Testis (tissue), 3 donors: ENCODE measurements around the gene PTRH1. TPM values are rescaled to one million over a fixed set of nuclear protein-coding genes. Genes with fewer than 3 reads are reported as not detected.

ENCODE experiments used
- DNase-seq: peaks from one replicate; pipeline ENCODE4 v3.0.0-alpha.2; 2019
- H3K27ac ChIP-seq, 2 donors: fragments of 200-600 bp; sonication (generic); one replicate each; pipeline ENCODE4 v1.5.1; 2019
- H3K27me3 ChIP-seq: fragments of 200-600 bp; sonication (generic); one replicate; pipeline ENCODE4 v1.5.1; 2019
- H3K36me3 ChIP-seq: fragments of 200-600 bp; sonication (generic); one replicate; pipeline ENCODE4 v1.5.1; 2017; ENCODE audit warnings: low read depth; ENCODE audit errors: missing control alignments
- H3K4me1 ChIP-seq: fragments of 200-600 bp; sonication (generic); one replicate; pipeline ENCODE4 v1.5.1; 2019
- H3K4me3 ChIP-seq, 2 donors: fragments of 200-600 bp; sonication (generic); one replicate each; pipeline ENCODE4 v1.5.1; 2017 to 2019
- H3K9me3 ChIP-seq: fragments of 200-600 bp; sonication (generic); one replicate; pipeline ENCODE4 v1.5.1; 2017
- POLR2A ChIP-seq: fragments of 450-650 bp; IDR thresholded peaks from one replicate; pipeline ENCODE4 v1.6.1; 2017; ENCODE audit warnings: antibody characterized with exemption, mild to moderate bottlenecking, moderate library complexity
- WGBS, 2 donors: methylation state at CpG; one replicate each; pipeline ENCODE4 v1.1.5; 2018; 5-methylcytosine and 5-hydroxymethylcytosine counted together
- intact Hi-C: fragments of 100-400 bp; cut with DNase I; formaldehyde crosslinking; loops from one replicate; pipeline ENCODE4 v1.15.1; 2023; ENCODE audit warnings: low total_unique reads
- polyA plus RNA-seq: library from polyadenylated mRNA; stranded (reverse); fragments of 350-450 nt; fragmentation: Illumina TruSeq; extraction: RNeasy Lipid Tissue Mini Kit (QIAGEN cat#74804); gene quantifications from one replicate; pipeline ENCODE4 v1.2.3, GENCODE V29; 2014; ENCODE audit warnings: low read depth, low replicate concordance; ENCODE audit not compliant: insufficient read depth
- total RNA-seq, 2 donors: library from RNA; depleted of rRNA; stranded (reverse); fragments of >200 nt; gene quantifications; one replicate each; pipeline ENCODE4 v1.2.3, GENCODE V29; 2016
- TF ChIP-seq, protein P1 (sequence below), 3 experiments: fragments of 450-650 bp in 2 of 3; fragments of 200-600 bp in 1 of 3; sonication (generic) in 1 of 3; IDR thresholded peaks; one replicate each; pipeline ENCODE4 v1.5.1; 2016 to 2019; ENCODE audit warnings: antibody characterized with exemption in 3 of 3, mild to moderate bottlenecking in 2 of 3, moderate library complexity in 1 of 3

The PTRH1 gene
- total and polyA plus RNA-seq, 3 donors from 2014 or later, result 18.2 to 24.5 (median 19.0) TPM

DNA sequence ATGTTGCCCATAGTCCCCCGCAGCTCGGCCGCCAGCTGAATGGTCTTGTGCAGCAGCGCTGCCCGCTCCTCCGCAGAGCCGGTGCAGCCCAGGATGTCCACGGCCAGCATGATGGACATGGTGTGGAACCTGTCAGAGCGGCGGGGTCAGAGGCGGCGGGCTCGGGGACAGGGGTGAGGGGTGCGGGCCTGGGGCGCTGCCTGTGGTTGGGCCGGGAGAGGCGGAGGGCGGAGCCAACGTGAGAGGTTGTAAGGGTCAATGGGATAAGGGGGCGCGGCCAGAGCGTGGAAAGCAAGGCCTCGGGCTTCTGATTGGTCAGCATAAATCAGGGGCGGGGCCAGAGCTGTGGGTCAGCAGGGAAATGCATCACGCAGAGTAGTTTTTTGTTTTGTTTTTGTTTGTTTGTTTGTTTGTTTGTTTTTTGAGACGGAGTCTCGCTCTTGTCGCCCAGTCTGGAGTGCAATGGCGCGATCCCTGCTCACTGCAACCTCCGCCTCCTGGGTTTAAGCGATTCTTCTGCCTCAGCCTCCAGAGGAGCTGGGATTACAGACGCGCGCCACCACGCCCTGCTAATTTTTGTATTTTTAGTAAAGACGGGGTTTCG, 26.5 kb upstream of the PTRH1 start:
- DNase-seq, result peak; percentile 94
- peak overlapping the region; percentile 31 to 56 for H3K4me3 ChIP-seq

DNA sequence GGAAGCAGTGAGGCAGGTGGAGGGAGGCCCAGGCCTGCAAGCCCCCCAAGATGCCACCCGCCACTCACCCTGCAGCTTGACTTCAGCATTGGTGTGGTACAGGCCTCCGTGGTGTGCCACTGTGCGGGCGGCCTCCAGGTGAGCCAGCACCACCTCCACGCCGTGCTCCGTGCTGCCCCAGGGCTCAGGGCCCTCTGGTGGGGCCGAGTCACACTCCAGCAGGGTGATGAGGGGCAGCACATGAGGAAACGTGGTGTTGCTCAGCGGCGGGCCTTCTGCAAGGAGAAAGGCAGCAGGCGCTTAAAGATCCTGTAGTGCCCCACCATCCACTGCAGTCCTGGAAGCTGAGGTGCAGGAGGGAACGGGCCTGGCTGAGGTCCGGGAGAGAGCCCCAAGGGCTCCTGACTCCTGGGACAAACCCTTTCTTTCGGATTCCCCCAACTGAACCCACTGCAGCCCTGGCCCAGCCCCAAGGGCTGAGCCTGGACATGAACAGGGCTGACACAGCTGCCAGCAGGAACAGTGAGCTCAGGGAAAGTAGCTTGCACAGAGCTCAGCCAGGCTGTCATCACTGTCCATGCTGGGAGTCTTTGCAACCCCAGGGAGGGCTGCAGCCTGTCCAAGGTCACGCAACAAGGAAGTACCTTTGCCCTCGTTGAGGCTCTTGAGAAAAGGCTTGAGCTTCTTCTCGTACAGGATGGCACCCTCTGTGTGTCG, 24.3 kb upstream of the PTRH1 start:
- Histone ChIP-seq H3K4me1 (peaks cover 13% of the 10 kb centered on the region), H3K27ac (peak overlapping the region in 1 of 2 donors; percentile 61), H3K9me3 (no peaks in the 10 kb centered on the region), H3K27me3 (no peaks in the 10 kb centered on the region), H3K4me3 (no peak overlapping the region), H3K36me3 (no peaks in the 10 kb centered on the region)
- peak; percentile 36 for DNase-seq
- no peak for TF ChIP-seq POLR2A
- TF ChIP-seq, protein P1, sequence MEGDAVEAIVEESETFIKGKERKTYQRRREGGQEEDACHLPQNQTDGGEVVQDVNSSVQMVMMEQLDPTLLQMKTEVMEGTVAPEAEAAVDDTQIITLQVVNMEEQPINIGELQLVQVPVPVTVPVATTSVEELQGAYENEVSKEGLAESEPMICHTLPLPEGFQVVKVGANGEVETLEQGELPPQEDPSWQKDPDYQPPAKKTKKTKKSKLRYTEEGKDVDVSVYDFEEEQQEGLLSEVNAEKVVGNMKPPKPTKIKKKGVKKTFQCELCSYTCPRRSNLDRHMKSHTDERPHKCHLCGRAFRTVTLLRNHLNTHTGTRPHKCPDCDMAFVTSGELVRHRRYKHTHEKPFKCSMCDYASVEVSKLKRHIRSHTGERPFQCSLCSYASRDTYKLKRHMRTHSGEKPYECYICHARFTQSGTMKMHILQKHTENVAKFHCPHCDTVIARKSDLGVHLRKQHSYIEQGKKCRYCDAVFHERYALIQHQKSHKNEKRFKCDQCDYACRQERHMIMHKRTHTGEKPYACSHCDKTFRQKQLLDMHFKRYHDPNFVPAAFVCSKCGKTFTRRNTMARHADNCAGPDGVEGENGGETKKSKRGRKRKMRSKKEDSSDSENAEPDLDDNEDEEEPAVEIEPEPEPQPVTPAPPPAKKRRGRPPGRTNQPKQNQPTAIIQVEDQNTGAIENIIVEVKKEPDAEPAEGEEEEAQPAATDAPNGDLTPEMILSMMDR (IDR thresholded peaks at IDR 0.05), result no peak
- intact Hi-C loops, result loop anchor here (5.0 to 10.0 kb wide), 3 partner anchors 43 to 178 kb away; partner anchors contain the start of genes AK1 and ST6GALNAC4
- 68 to 76% methylated on average over 8 to 19 of the region's 19 CpGs for WGBS, 2 donors

More for the DNA sequence above, 26.5 kb upstream of the PTRH1 start:
- H3K27ac ChIP-seq, result no peak overlapping the region
- peaks cover 13% of the 10 kb centered on the region for H3K4me1 ChIP-seq
- 31 to 50% methylated on average over 25 to 38 of the region's 38 CpGs for WGBS, 2 donors
- no peaks in the 10 kb centered on the region for H3K9me3 ChIP-seq
- no peaks in the 10 kb centered on the region for H3K36me3 ChIP-seq
- no peak for TF ChIP-seq POLR2A
- TF ChIP-seq, protein P1 (IDR thresholded peaks at IDR 0.05), result no peak
- intact Hi-C loops, result no loop called here
- no peaks in the 10 kb centered on the region for H3K27me3 ChIP-seq

DNA sequence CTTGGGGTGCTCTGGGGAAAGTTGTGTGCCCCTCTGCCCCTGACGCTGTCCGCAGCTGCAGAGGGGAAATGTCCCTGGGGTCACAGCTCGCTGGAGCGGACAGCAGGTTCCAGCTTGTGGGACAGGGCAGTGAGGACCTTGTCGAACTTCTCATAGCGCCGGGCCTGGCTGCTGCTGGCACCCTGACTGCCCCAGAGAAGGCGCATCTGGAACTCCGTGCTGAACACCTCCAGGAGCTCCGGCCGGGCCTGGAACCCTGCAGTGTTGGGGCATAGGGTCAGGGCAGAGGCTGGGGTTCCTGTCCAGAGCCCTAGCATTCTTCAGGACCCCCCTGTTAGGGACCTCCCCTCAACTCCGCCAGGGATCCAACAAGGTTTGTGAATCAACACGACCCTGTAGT, 23.2 kb upstream of the PTRH1 start:
- Histone ChIP-seq H3K27me3 (no peaks in the 10 kb centered on the region), H3K36me3 (no peaks in the 10 kb centered on the region), H3K4me3 (no peak overlapping the region), H3K4me1 (peaks cover 21% of the 10 kb centered on the region), H3K9me3 (no peaks in the 10 kb centered on the region), H3K27ac (no peak overlapping the region)
- TF ChIP-seq, protein P1 (IDR thresholded peaks at IDR 0.05), result no peak
- no peak for TF ChIP-seq POLR2A
- 85 to 97% methylated on average over 2 to 13 of the region's 13 CpGs for WGBS, 2 donors
- no peak for DNase-seq
- intact Hi-C loops, result loop anchor here (5.0 to 10.0 kb wide), 3 partner anchors 44 to 179 kb away; partner anchors contain the start of genes AK1 and ST6GALNAC4

DNA sequence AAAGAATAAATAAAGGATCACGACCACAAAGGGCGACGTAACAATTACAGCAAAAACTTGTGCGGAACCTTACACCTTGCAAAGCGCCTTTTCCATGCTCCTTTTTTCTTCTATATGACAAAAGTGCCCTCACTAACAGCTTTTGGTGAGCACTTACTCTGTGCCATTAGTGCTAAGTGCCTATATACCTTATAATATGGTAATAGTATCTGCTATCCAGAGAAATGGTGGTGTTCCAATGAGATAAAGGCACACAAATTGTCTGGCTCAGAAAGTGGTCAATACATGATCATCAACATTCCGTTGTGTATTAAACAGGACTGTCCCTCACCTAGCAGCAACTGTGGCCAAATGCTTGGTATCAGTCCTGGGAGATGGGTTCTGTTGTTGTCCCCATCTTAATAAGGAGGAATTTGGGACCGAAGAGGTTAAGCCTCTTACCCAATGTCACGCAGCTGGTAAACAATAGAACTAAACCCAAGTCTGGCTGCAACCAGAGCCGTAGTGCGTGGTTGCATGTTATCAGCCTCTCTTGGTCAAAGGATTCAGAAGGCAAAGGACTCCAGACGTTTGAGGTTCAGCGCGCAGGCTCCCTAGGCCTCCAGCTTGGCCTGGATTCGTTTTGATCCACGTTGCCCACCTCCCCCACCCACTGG, 20.2 kb upstream of the PTRH1 start:
- H3K4me3 ChIP-seq, result peak overlapping the region; percentile 77 to 88
- 29 to 36% methylated on average over 15 of the region's 15 CpGs for WGBS, 2 donors
- H3K27ac ChIP-seq, result no peak overlapping the region
- peaks cover 36% of the 10 kb centered on the region for H3K4me1 ChIP-seq
- H3K36me3 ChIP-seq, result no peaks in the 10 kb centered on the region
- no peak for TF ChIP-seq POLR2A
- TF ChIP-seq, protein P1 (IDR thresholded peaks at IDR 0.05), result no peak
- H3K27me3 ChIP-seq, result no peaks in the 10 kb centered on the region
- intact Hi-C loops, result loop anchor here (5.0 to 10.0 kb wide), 3 partner anchors 47 to 182 kb away; partner anchors contain the start of genes AK1 and ST6GALNAC4
- H3K9me3 ChIP-seq, result no peaks in the 10 kb centered on the region
- no peak for DNase-seq
